GM18505 (cell line): Measurements from ENCODE around the gene PRKCZ.

Experiments used
- ATAC-seq: cut with Tn5 transposase; IDR thresholded peaks from one replicate; pipeline ENCODE4 v1.9.1; 2021; ENCODE audit not compliant: unreplicated experiment
- POLR2A ChIP-seq: IDR thresholded peaks from 4 replicates; pipeline ENCODE4 v1.6.1; 2011; ENCODE audit warnings: borderline replicate concordance; ENCODE audit not compliant: insufficient read depth, insufficient read length; ENCODE audit errors: extremely low read depth

PRKCZ gene

GRCh38 chr1:2044510-2045319 lies 5.5 kb upstream of the PRKCZ start:
- TF ChIP-seq POLR2A: no peak
- no peak for ATAC-seq

- TF ChIP-seq POLR2A: no peak
- ATAC-seq: no peak
Observed at GRCh38 chr1:2045468-2046173, 4.6 kb upstream of the PRKCZ start.

GRCh38 chr1:2046174-2046917 lies 3.9 kb upstream of the PRKCZ start:
- ATAC-seq: no peak
- TF ChIP-seq POLR2A: no peak

- no peak for TF ChIP-seq POLR2A
- ATAC-seq: no peak
Observed at GRCh38 chr1:2046953-2047748, 3.1 kb upstream of the PRKCZ start.

- no peak for ATAC-seq
- no peak for TF ChIP-seq POLR2A
Observed at GRCh38 chr1:2047749-2048729, 2.2 kb upstream of the PRKCZ start.

- no peak for ATAC-seq
- TF ChIP-seq POLR2A: no peak
Observed at GRCh38 chr1:2049225-2049717, 940 bp upstream of the PRKCZ start.

GRCh38 chr1:2050461-2050792 lies 216 bp downstream of the PRKCZ start:
- TF ChIP-seq POLR2A: no peak
- no peak for ATAC-seq

- no peak for ATAC-seq
- TF ChIP-seq POLR2A: no peak
Observed at GRCh38 chr1:2050793-2051682, 827 bp downstream of the PRKCZ start.

GRCh38 chr1:2052054-2052679 lies 2.0 kb downstream of the PRKCZ start:
- no peak for TF ChIP-seq POLR2A
- ATAC-seq: no peak

- ATAC-seq: no peak
- no peak for TF ChIP-seq POLR2A
Observed at GRCh38 chr1:2052756-2053155, 2.5 kb downstream of the PRKCZ start.

GRCh38 chr1:2053217-2053616 lies 3.0 kb downstream of the PRKCZ start:
- ATAC-seq: no peak
- no peak for TF ChIP-seq POLR2A

- no peak for TF ChIP-seq POLR2A
- no peak for ATAC-seq
Observed at GRCh38 chr1:2053784-2054376, 3.7 kb downstream of the PRKCZ start.
